GM19452 (cell line): ENCODE measurements around the gene EME1.
"Not testable (repeated sequence)": the region's sequence is repeated elsewhere in the genome, so short reads cannot be mapped to it uniquely, and the experiment has no call there.

Source experiments
- ATAC-seq: cut with Tn5 transposase; IDR thresholded peaks from one replicate; pipeline ENCODE4 v1.9.1; 2021; ENCODE audit not compliant: unreplicated experiment

Gene EME1

GRCh38 chr17:50424246-50424995 is 51.4 kb downstream of the EME1 start:
- no peak for ATAC-seq

GRCh38 chr17:50424996-50425681 is 52.1 kb downstream of the EME1 start:
- ATAC-seq, result no peak

GRCh38 chr17:50425682-50426471 is 52.8 kb downstream of the EME1 start, which contains the start of gene ACSF2:
Gene ACSF2, plus strand, starts transcription at chr17:50426218. Its CDS starts 44 bp downstream, at chr17:50426262.
- ATAC-seq, result peak; percentile 46

DNA sequence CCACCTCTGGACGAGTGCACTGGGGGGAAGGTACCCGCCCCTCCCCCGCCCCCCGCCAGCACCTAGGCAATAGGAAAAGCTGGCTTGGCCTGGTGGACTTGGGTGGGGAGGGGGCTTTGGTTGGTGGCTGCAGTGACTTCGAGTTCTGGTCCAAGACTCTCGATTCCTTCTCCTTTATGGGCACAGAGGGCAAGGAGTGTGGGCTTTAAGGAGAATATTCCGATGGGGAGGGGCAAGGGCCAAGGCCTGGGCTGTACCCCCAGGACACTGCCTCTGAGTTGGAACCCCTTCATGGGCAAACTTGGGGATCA is 53.4 kb downstream of the EME1 start:
- ATAC-seq, result peak; percentile 21

DNA sequence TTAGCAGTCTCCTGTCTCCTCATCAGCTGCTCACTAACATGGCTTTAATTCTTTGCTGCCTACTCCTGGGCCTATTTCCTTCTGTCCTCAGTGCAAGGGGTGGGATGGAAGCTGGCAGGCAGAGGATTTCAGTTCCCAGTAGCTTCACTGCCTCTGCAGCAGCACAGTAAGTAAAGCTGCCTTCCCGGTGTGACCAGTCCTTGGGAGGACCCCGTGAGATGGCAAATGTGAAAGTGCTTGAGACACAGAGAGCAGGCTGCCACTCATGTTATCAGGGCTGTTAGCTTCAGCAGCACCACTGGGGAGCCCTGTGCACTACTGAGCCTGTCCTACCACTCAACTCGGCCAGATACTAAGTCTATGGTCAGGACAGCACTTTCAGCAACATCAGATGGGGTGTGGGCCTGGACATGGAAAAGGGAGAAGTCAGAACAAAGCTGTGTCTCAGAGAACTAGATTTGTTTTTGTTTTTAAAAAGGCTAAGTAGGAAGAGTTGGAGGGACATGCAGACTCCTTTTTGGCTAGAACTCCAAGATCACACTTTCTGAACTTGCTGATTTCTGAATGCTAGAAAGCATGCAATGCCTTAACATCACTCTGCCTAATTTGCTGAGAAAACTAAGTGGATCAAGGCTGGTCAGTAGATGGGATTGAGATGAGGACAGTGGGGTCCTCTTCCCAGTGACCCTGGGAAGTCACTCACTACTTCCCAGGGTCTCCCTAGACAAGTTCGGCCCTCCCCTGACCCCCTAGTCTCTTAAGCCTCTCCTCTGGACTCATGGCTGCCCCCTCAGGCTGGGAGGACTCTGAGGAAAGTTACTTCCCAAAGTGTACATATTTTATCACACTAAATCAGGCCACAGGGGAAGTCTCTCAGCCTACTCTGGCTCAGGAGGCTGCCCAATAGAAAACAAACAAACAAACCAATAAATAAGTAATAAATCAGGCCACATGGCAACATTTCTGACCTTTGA is 54.1 kb downstream of the EME1 start:
- ATAC-seq, result no peak

DNA sequence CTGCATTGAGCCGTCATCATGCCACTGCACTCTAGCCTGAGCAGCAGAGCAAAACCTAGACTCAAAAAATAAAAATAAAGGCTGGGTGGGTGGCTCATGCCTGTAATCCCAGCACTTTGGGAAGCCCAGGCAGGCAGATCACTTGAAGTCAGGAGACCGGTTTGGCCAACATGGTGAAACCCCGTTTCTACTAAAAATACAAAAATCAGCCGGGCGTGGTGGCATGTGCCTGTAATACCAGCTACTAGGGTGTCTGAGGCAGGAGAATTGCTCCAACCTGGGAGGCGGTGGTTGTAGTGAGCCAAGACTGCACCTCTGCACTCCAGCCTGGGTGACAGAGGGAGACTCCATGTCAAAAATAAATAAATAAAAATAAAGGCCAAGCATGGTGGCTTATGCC is 55.1 kb downstream of the EME1 start:
- ATAC-seq, result not testable (repeated sequence)

DNA sequence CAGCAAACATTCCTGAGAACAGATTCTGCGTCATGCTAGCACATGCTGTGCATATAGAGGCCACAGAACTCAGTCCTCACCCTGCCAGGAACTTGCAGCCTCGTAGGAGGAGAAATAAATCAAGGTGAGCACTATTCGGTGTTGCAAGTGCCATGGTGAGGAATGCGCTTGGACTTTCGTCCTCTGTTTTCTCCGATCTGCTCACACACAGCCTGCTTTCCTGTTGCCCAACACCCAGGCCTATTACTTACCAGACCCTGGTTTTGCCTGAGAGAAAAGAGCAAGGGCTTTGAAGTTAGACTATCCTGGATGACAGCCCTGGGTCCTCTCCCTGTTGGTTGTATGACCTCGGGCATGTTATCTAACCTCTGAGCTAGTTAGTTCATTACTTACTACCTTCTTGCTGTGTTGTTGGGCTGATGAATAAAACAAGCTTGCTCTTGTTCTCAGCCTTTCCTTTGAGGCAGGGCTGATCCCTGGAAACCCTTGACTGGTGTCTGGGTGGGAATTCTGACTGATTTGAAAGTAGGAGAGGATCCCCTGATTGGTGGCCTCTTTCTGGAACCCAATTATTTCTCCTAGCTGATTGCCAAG is 55.9 kb downstream of the EME1 start:
- no peak for ATAC-seq

DNA sequence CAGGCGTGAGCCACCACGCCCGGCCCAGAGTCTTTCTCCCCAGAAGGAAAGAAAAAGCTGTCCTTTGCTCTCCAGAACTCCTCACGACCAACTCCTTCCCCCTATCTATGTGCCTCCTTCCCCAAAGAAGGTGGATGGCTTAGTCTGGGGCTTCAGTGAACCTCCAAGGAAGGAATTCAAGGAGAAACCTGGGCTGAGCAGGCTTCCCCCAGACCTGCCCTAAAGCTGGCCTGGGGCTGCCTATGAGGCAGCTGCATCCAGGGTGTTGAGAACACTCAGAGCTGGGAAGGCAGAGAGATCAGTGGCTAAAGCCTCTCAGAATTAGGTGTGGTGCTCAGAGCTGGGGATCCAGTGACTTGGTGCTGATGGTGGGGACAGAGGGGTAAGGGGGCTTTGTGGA is 56.8 kb downstream of the EME1 start:
- no peak for ATAC-seq
